ENCODE measurements around the gene SLC22A8. TPM values are rescaled to one million over a fixed set of nuclear protein-coding genes. Genes with fewer than 3 reads are reported as not detected.

Gene SLC22A8
- total and polyA plus RNA-seq, 2 experiments from 2014 or later: not detected

GRCh38 chr11:62985041-62985750 lies 30.4 kb downstream of the SLC22A8 start:
- H3F3A ChIP-seq (ENCODE audit: insufficient read depth): no peaks in the 10 kb centered on the region

GRCh38 chr11:62984451-62984991 lies 31.1 kb downstream of the SLC22A8 start, which contains the start of gene SLC22A6:
TSS of gene SLC22A6 (minus strand) at chr11:62984967. CDS start at chr11:62984690, 277 bp downstream.
- Histone ChIP-seq H3K27ac (no peak within 1 kb of the TSS), H3K9me2 (ENCODE audit: insufficient read depth) (no peaks in the 10 kb centered on the region), H3F3A (ENCODE audit: insufficient read depth) (no peaks in the 10 kb centered on the region), H3K4me3 (no peak within 1 kb of the TSS), H3K36me3 (ENCODE audit: low read depth) (no peaks in the 10 kb centered on the region), H3K27me3 (replicated peaks; ENCODE audit: insufficient read depth) (0 out of 2 replicates have a peak, but pooled peaks cover 7% of the 10 kb centered on the region), H2AFZ (no peak within 1 kb of the TSS), H3K9ac (no peak within 1 kb of the TSS), H4K20me1 (ENCODE audit: insufficient read depth) (no peaks in the 10 kb centered on the region), H3K9me3 (ENCODE audit: low read depth) (no peaks in the 10 kb centered on the region), H3K4me2 (ENCODE audit: unreplicated experiment) (no peak within 1 kb of the TSS), H3K4me1 (ENCODE audit: insufficient read depth) (no peaks in the 10 kb centered on the region), H3K79me2 (ENCODE audit: insufficient read depth) (no peaks in the 10 kb centered on the region)
- in situ Hi-C loops (cut with MboI): no loop called here
- TF ChIP-seq EZH2 (IDR thresholded peaks at IDR 0.05; ENCODE audit: insufficient read depth, poor library complexity, severe bottlenecking) (no peak), EZH2phosphoT487 (IDR thresholded peaks at IDR 0.05; ENCODE audit: insufficient read depth, low read depth) (no peak)
- no peak for DNase-seq
- 42 to 46% methylated on average over 14 of the region's 14 CpGs for WGBS, 2 experiments (ENCODE audit: low coverage in 1 of 2, low lambda C conversion rate in 2 of 2, missing lambda C conversion rate in 2 of 2)

More at GRCh38 chr11:62985041-62985750, 30.4 kb downstream of the SLC22A8 start:
- H3K9me2 ChIP-seq (ENCODE audit: insufficient read depth): no peaks in the 10 kb centered on the region
- TF ChIP-seq EZH2phosphoT487 (IDR thresholded peaks at IDR 0.05; ENCODE audit: insufficient read depth, low read depth) (no peak), EZH2 (IDR thresholded peaks at IDR 0.05; ENCODE audit: insufficient read depth, poor library complexity, severe bottlenecking) (no peak)
- H3K9ac ChIP-seq: no peak overlapping the region
- H3K79me2 ChIP-seq (ENCODE audit: insufficient read depth): no peaks in the 10 kb centered on the region
- H4K20me1 ChIP-seq (ENCODE audit: insufficient read depth): no peaks in the 10 kb centered on the region
- H3K4me3 ChIP-seq: no peak overlapping the region
- in situ Hi-C loops (cut with MboI): no loop called here
- H3K9me3 ChIP-seq (ENCODE audit: low read depth): no peaks in the 10 kb centered on the region
- no peak overlapping the region for H3K27ac ChIP-seq
- H3K27me3 ChIP-seq (replicated peaks; ENCODE audit: insufficient read depth): 0 out of 2 replicates have a peak, but pooled peaks cover 7% of the 10 kb centered on the region
- no peak overlapping the region for H3K4me2 ChIP-seq (ENCODE audit: unreplicated experiment)
- H3K36me3 ChIP-seq (ENCODE audit: low read depth): no peaks in the 10 kb centered on the region
- H2AFZ ChIP-seq: no peak overlapping the region
- no peaks in the 10 kb centered on the region for H3K4me1 ChIP-seq (ENCODE audit: insufficient read depth)
- 37 to 38% methylated on average over 3 of the region's 3 CpGs for WGBS, 2 experiments (ENCODE audit: low coverage in 1 of 2, low lambda C conversion rate in 2 of 2, missing lambda C conversion rate in 2 of 2)
- no peak for DNase-seq

GRCh38 chr11:62983536-62984199 lies 32.0 kb downstream of the SLC22A8 start:
- DNase-seq: no peak
- Histone ChIP-seq H3K36me3 (ENCODE audit: low read depth) (no peaks in the 10 kb centered on the region), H3K79me2 (ENCODE audit: insufficient read depth) (no peaks in the 10 kb centered on the region), H3K27me3 (replicated peaks; ENCODE audit: insufficient read depth) (no peaks in the 10 kb centered on the region), H3K4me2 (ENCODE audit: unreplicated experiment) (no peak overlapping the region), H3K27ac (no peak overlapping the region), H3K9ac (no peak overlapping the region), H3K4me3 (no peak overlapping the region), H3K9me2 (ENCODE audit: insufficient read depth) (no peaks in the 10 kb centered on the region), H3F3A (ENCODE audit: insufficient read depth) (no peaks in the 10 kb centered on the region), H2AFZ (no peak overlapping the region), H3K9me3 (ENCODE audit: low read depth) (no peaks in the 10 kb centered on the region), H3K4me1 (ENCODE audit: insufficient read depth) (no peaks in the 10 kb centered on the region), H4K20me1 (ENCODE audit: insufficient read depth) (no peaks in the 10 kb centered on the region)
- 66 to 73% methylated on average over 12 to 13 of the region's 13 CpGs for WGBS, 2 experiments (ENCODE audit: low coverage in 1 of 2, low lambda C conversion rate in 2 of 2, missing lambda C conversion rate in 2 of 2)
- in situ Hi-C loops (cut with MboI): no loop called here
- no peak for TF ChIP-seq EZH2 (IDR thresholded peaks at IDR 0.05; ENCODE audit: insufficient read depth, poor library complexity, severe bottlenecking)
- TF ChIP-seq EZH2phosphoT487 (IDR thresholded peaks at IDR 0.05; ENCODE audit: insufficient read depth, low read depth): no peak

GRCh38 chr11:62981743-62982142 lies 33.9 kb downstream of the SLC22A8 start:
- H3K27me3 ChIP-seq (replicated peaks; ENCODE audit: insufficient read depth): no peaks in the 10 kb centered on the region
- H3F3A ChIP-seq (ENCODE audit: insufficient read depth): no peaks in the 10 kb centered on the region
- WGBS, 2 experiments (ENCODE audit: low coverage in 1 of 2, low lambda C conversion rate in 2 of 2, missing lambda C conversion rate in 2 of 2): 47 to 55% methylated on average over 7 of the region's 7 CpGs
- H3K4me2 ChIP-seq (ENCODE audit: unreplicated experiment): no peak overlapping the region
- H3K36me3 ChIP-seq (ENCODE audit: low read depth): no peaks in the 10 kb centered on the region
- in situ Hi-C loops (cut with MboI): no loop called here
- H3K9me3 ChIP-seq (ENCODE audit: low read depth): no peaks in the 10 kb centered on the region
- H3K27ac ChIP-seq: no peak overlapping the region
- H3K4me1 ChIP-seq (ENCODE audit: insufficient read depth): no peaks in the 10 kb centered on the region
- no peaks in the 10 kb centered on the region for H3K9me2 ChIP-seq (ENCODE audit: insufficient read depth)
- H4K20me1 ChIP-seq (ENCODE audit: insufficient read depth): no peaks in the 10 kb centered on the region
- TF ChIP-seq EZH2 (IDR thresholded peaks at IDR 0.05; ENCODE audit: insufficient read depth, poor library complexity, severe bottlenecking) (no peak), EZH2phosphoT487 (IDR thresholded peaks at IDR 0.05; ENCODE audit: insufficient read depth, low read depth) (no peak)
- no peak overlapping the region for H3K4me3 ChIP-seq
- H3K79me2 ChIP-seq (ENCODE audit: insufficient read depth): no peaks in the 10 kb centered on the region
- no peak overlapping the region for H3K9ac ChIP-seq
- DNase-seq: no peak
- H2AFZ ChIP-seq: no peak overlapping the region

Measured in GM23248 (cell line).